Kidney capillary endothelial cell (primary cell): Measurements from ENCODE around the gene PRKCA.
A peak's percentile ranks its signal among the peaks of the same experiment; 100 is the strongest.

ENCODE experiments used
- DNase-seq: peaks from one replicate; pipeline ENCODE4 v3.0.0-alpha.2; 2018; ENCODE audit warnings: low spot score

Gene PRKCA

GRCh38 chr17:66655461-66655860 lies 353.0 kb downstream of the PRKCA start:
- DNase-seq, result no peak

GRCh38 chr17:66655861-66656260 lies 353.4 kb downstream of the PRKCA start:
- DNase-seq, result no peak

- DNase-seq, result peak; percentile 71
Observed at GRCh38 chr17:66661411-66662256, 359.2 kb downstream of the PRKCA start.

GRCh38 chr17:66662496-66662895 lies 360.1 kb downstream of the PRKCA start:
- DNase-seq, result no peak

GRCh38 chr17:66663041-66663606 lies 360.7 kb downstream of the PRKCA start:
- no peak for DNase-seq

GRCh38 chr17:66664336-66664735 lies 361.9 kb downstream of the PRKCA start:
- DNase-seq, result no peak

- no peak for DNase-seq
Observed at GRCh38 chr17:66665194-66665593, 362.8 kb downstream of the PRKCA start.

GRCh38 chr17:66667090-66667489 lies 364.7 kb downstream of the PRKCA start:
- DNase-seq, result no peak

- no peak for DNase-seq
Observed at GRCh38 chr17:66667491-66668030, 365.1 kb downstream of the PRKCA start.

- DNase-seq, result no peak
Observed at GRCh38 chr17:66670206-66670605, 367.8 kb downstream of the PRKCA start.

GRCh38 chr17:66671156-66671555 lies 368.7 kb downstream of the PRKCA start:
- no peak for DNase-seq

GRCh38 chr17:66673668-66674276 lies 371.4 kb downstream of the PRKCA start:
- DNase-seq, result peak; percentile 62

GRCh38 chr17:66675273-66675990 lies 373.0 kb downstream of the PRKCA start:
- no peak for DNase-seq

GRCh38 chr17:66675991-66676371 lies 373.6 kb downstream of the PRKCA start:
- no peak for DNase-seq

- DNase-seq, result no peak
Observed at GRCh38 chr17:66676421-66676820, 374.0 kb downstream of the PRKCA start.

- DNase-seq, result no peak
Observed at GRCh38 chr17:66677201-66677981, 375.0 kb downstream of the PRKCA start.

- no peak for DNase-seq
Observed at GRCh38 chr17:66678061-66678460, 375.6 kb downstream of the PRKCA start.

GRCh38 chr17:66678827-66679226 lies 376.4 kb downstream of the PRKCA start:
- DNase-seq, result no peak

- DNase-seq, result no peak
Observed at GRCh38 chr17:66679631-66680517, 377.5 kb downstream of the PRKCA start.

GRCh38 chr17:66682283-66682682 lies 379.9 kb downstream of the PRKCA start:
- DNase-seq, result no peak

GRCh38 chr17:66684261-66684660 lies 381.8 kb downstream of the PRKCA start:
- no peak for DNase-seq
